K562 (cell line): Measurements from ENCODE around the gene TMOD3. TPM values are rescaled to one million over a fixed set of nuclear protein-coding genes. Genes with fewer than 3 reads are reported as not detected.
"Not testable (repeated sequence)": the region's sequence is repeated elsewhere in the genome, so short reads cannot be mapped to it uniquely, and the experiment has no call there.

Experiments used
- ATAC-seq: fragments of 200-7000 bp; cut with Tn5 transposase; 3 replicates; pipeline ENCODE4 v1.9.1; 2020; ENCODE audit warnings: moderate library complexity
- BruUV-seq: library from RNA; stranded (reverse); fragments of 400-500 nt; replicated peaks from 2 replicates; lab custom pipeline; 2021; lab: Mats Ljungman, UMichigan
- CTCF ChIA-PET: fragments of 300-600 bp; formaldehyde crosslinking; extraction: SDS; loops from one replicate; lab custom pipeline; 2021; ENCODE audit warnings: low intra/inter-chr PET ratio; lab: Yijun Ruan, JAX
- POLR2A ChIA-PET: fragments of 300-600, 350-650 bp; sonication (Branson Sonifier 250); formaldehyde crosslinking; extraction: SDS; loops from one replicate; lab custom pipeline; 2021; ENCODE audit warnings: antibody characterized with exemption, inconsistent platforms; lab: Yijun Ruan, JAX
- DNase-seq, 4 experiments: peaks; one replicate each; pipeline versions ENCODE4 v3.0.0 to v3.0.0-alpha.2; 2011 to 2018; ENCODE audit warnings: low spot score in 3 of 4, mixed read lengths in 3 of 4; ENCODE audit errors: extremely low read depth in 1 of 4
- FAIRE-seq: peaks from 2 replicates; lab custom pipeline; 2011; peaks lifted over from hg19 to GRCh38; lab: Jason Lieb, UNC
- H2AFZ ChIP-seq: 2 replicates; pipeline ENCODE4 v1.6.0; 2011; ENCODE audit warnings: low read depth, low read length, control low read depth, inconsistent platforms
- H3K27ac ChIP-seq: fragments of 200-600 bp; 3 replicates; pipeline ENCODE4 v1.8.0; 2011; ENCODE audit warnings: low read depth, mild to moderate bottlenecking, control low read depth, inconsistent platforms, low read length, moderate library complexity, mixed read lengths; ENCODE audit errors: extremely low read depth
- H3K27me3 ChIP-seq, 2 experiments: fragments of 300-600 bp in 1 of 2; 2 replicates in 1 of 2; 3 replicates in 1 of 2; pipeline versions ENCODE4 v1.6.0 to v1.8.0; 2011; ENCODE audit warnings: inconsistent platforms in 2 of 2, low read length in 2 of 2, mild to moderate bottlenecking in 1 of 2, mixed read lengths in 1 of 2, moderate library complexity in 1 of 2; ENCODE audit not compliant: control insufficient read depth in 2 of 2, insufficient read depth in 2 of 2
- H3K36me3 ChIP-seq: fragments of 300-600 bp; 3 replicates; pipeline ENCODE4 v1.8.0; 2011; ENCODE audit warnings: mild to moderate bottlenecking, low read length, inconsistent platforms; ENCODE audit not compliant: control insufficient read depth, insufficient read depth
- H3K4me1 ChIP-seq, 2 experiments: fragments of 200-600 bp in 1 of 2; replicated peaks in 1 of 2; 2 replicates in 1 of 2; 3 replicates in 1 of 2; pipeline versions ENCODE4 v1.5.1 to v1.8.0; 2011; ENCODE audit warnings: inconsistent platforms in 2 of 2, low read length in 2 of 2, mild to moderate bottlenecking in 1 of 2, mixed read lengths in 1 of 2, moderate library complexity in 1 of 2; ENCODE audit not compliant: control insufficient read depth in 2 of 2, insufficient read depth in 2 of 2
- H3K4me2 ChIP-seq: 2 replicates; pipeline ENCODE4 v1.6.1; 2011; ENCODE audit warnings: low read length, control low read depth, inconsistent platforms, mixed read lengths; ENCODE audit not compliant: insufficient read depth
- H3K4me3 ChIP-seq: fragments of 200-600 bp; sonication (generic), shearing (Covaris generic); 2 replicates; pipeline ENCODE4 v1.5.1; 2016; ENCODE audit warnings: control low read depth, inconsistent platforms
- H3K79me2 ChIP-seq: fragments of 200-600 bp; 3 replicates; pipeline ENCODE4 v1.8.0; 2011; ENCODE audit warnings: low read length, inconsistent platforms; ENCODE audit not compliant: control insufficient read depth, insufficient read depth
- H3K9ac ChIP-seq, 2 experiments: 2 replicates each; pipeline versions ENCODE4 v1.6.0 to v1.6.1; 2011; ENCODE audit warnings: low read depth in 2 of 2, low read length in 2 of 2, control low read depth in 1 of 2, inconsistent platforms in 1 of 2, mild to moderate bottlenecking in 1 of 2, mixed read lengths in 1 of 2; ENCODE audit not compliant: insufficient read depth in 1 of 2
- H3K9me1 ChIP-seq: one replicate; pipeline ENCODE4 v1.6.0; 2011; ENCODE audit warnings: inconsistent platforms, mild to moderate bottlenecking, low read length, moderate library complexity; ENCODE audit not compliant: control insufficient read depth, insufficient read depth
- H3K9me3 ChIP-seq: replicated peaks from 2 replicates; pipeline ENCODE4 v1.5.1; 2011; ENCODE audit warnings: low read depth, low read length, inconsistent platforms; ENCODE audit not compliant: control insufficient read depth, insufficient read depth
- H4K20me1 ChIP-seq: replicated peaks from 2 replicates; pipeline ENCODE4 v1.6.1; 2011; ENCODE audit warnings: low read length, inconsistent platforms, mixed read lengths; ENCODE audit not compliant: control insufficient read depth, insufficient read depth
- BCOR ChIP-seq: fragments of 450-650 bp; IDR thresholded peaks from 2 replicates; pipeline ENCODE4 v1.6.1; 2016
- EHMT2 ChIP-seq: fragments of 450-650 bp; IDR thresholded peaks from 2 replicates; pipeline ENCODE4 v1.6.1; 2018; ENCODE audit warnings: antibody characterized with exemption
- IRF1 ChIP-seq: sonication (generic); formaldehyde crosslinking; IDR thresholded peaks from 2 replicates; pipeline ENCODE4 v1.8.0; 2022; ENCODE audit warnings: missing genetic modification reagents, mild to moderate bottlenecking, borderline replicate concordance
- NFIC ChIP-seq: fragments of 450-650 bp; IDR thresholded peaks from 2 replicates; pipeline ENCODE4 v1.6.1; 2017; ENCODE audit warnings: mild to moderate bottlenecking, inconsistent platforms
- NFIX ChIP-seq: fragments of 250-450 bp; sonication (Bioruptor Pico); IDR thresholded peaks from 2 replicates; pipeline ENCODE4 v1.4.0; 2020; ENCODE audit warnings: low read depth, mild to moderate bottlenecking, moderate library complexity
- RBM25 ChIP-seq: fragments of 200-400 bp; formaldehyde crosslinking; IDR thresholded peaks from 2 replicates; pipeline ENCODE4 v1.6.1; 2018; ENCODE audit warnings: low read length, low read depth, moderate library complexity; ENCODE audit not compliant: severe bottlenecking
- ZNF146 ChIP-seq: IDR thresholded peaks from one replicate; pipeline ENCODE4 v1.6.1; 2018; ENCODE audit warnings: missing compliant biosample characterization; ENCODE audit not compliant: unreplicated experiment
- WGBS: fragments of 100-300 bp; shearing (Covaris generic); methylation state at CpG from one replicate; pipeline ENCODE4 v1.1.6; 2016; ENCODE audit warnings: low coverage, mixed read lengths; ENCODE audit not compliant: insufficient coverage; ENCODE audit errors: missing lambda C conversion rate; 5-methylcytosine and 5-hydroxymethylcytosine counted together
- in situ Hi-C: fragments of 300-500 bp; cut with MboI; formaldehyde crosslinking; loops from 4 replicates; pipeline ENCODE4 v1.15.0; 2018; ENCODE audit warnings: inconsistent platforms, mixed read lengths
- intact Hi-C: fragments of 100-400 bp; cut with micrococcal nuclease; formaldehyde crosslinking; loops from 2 replicates; pipeline ENCODE4 v1.14.2; 2022
- polyA plus RNA-seq, 8 experiments: library from polyadenylated mRNA; depleted of rRNA in 4 of 8; stranded (reverse) in 5 of 8; unstranded in 3 of 8; fragments of >200 nt; fragmentation: Nextera tagmentation in 2 of 8; fragmentation: Illumina TruSeq in 1 of 8; extraction: Ambion mirVana in 2 of 8; extraction: Trizol in 1 of 8; gene quantifications; 2 replicates each; pipeline versions ENCODE4 v1.2.1 to v1.2.3, GENCODE V29; 2011 to 2014; ENCODE audit warnings: inconsistent platforms in 1 of 8, missing spikeins in 1 of 8
- total RNA-seq, 7 experiments: library from RNA; depleted of rRNA in 6 of 7; stranded (reverse); fragments of >200 nt in 6 of 7; fragmentation: Illumina TruSeq in 2 of 7; extraction: Trizol in 2 of 7; gene quantifications; 2 replicates each; pipeline versions ENCODE4 v1.2.1 to v1.2.3, GENCODE V29; 2011 to 2021; ENCODE audit warnings: low replicate concordance in 1 of 7

TMOD3 gene
- total and polyA plus RNA-seq, 9 of the 15 experiments (the other 6 are each of a cell fraction or from before 2014, with no cell fraction given), result 6.8 to 45.0 (median 30.9) TPM

DNA sequence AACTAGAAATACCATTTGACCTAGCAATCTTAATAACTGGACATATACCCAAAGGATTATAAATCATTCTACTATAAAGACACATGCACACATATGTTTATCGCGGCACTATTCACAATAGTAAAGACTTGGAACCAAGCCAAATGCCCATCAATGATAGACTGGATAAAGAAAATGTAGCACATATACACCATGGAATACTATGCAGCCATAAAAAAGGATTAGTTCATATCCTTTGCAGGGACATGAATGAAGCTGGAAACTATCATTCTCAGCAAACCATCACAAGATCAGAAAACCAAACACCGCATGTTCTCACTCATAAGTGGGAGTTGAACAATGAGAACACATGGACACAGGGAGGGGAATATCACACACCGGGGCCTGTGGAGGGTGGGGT, 37.0 kb upstream of the TMOD3 start:
- ATAC-seq, FAIRE-seq: not testable (repeated sequence)
- 35% methylated on average over 3 of the region's 4 CpGs for WGBS

DNA sequence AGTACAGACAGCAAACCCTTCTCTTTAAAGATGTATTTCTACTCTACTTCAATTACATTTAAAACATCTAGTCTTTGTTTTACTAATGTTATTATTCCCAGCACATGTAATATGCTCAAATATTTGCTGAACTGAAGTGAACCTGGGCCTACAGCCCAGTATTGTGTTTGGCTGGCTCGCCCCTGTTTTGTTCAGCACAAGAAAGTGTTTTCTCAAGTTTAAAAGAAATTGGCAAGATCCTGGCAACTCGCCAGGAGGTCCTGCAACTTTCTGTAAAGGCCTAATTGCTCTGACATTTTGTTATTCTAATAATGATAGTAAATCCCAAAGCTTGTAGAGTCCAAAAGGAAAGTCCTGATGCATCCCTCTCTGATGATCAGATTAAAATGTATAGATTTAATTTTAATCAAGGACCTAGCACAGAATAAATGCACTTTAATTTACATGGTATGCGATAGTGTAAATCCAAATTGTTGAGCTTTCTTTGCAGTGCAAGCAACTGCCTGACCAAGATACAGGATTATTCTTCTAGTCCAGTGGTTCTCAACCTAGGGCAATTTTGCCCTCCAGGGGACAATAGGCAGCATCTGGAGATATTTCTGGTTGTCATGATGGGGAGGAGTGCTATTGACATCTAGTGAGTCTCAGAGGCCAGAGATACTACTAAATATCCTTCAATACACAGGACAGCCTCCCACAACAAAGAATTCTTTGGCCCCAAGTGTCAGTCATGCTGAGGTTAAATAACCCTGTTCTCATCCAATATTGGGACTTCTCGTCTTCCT, 35.7 kb upstream of the TMOD3 start:
- no peak for ATAC-seq
- BruUV-seq, result no TSS peak
- no peaks in the 10 kb centered on the region for H3K27me3 ChIP-seq
- H3K9me1 ChIP-seq, result no peaks in the 10 kb centered on the region
- H3K4me2 ChIP-seq, result no peak overlapping the region
- H3K9me3 ChIP-seq, result no peaks in the 10 kb centered on the region
- H3K9ac ChIP-seq, result no peak overlapping the region
- H3K79me2 ChIP-seq, result no peaks in the 10 kb centered on the region
- H3K27ac ChIP-seq, result no peak overlapping the region
- intact Hi-C loops, result no loop called here
- ChIA-PET POLR2A (no interaction called here), CTCF (no interaction called here)
- 44% methylated on average over 4 of the region's 4 CpGs for WGBS
- H3K4me1 ChIP-seq, result peaks cover 0 to 7% of the 10 kb centered on the region in 2 experiments; a peak in 2 of 5 replicates
- peak; percentile 58 for TF ChIP-seq NFIX (CRISPR knock-in tag)
- TF ChIP-seq IRF1 (CRISPR knock-in tag), result no peak
- no peak for TF ChIP-seq EHMT2
- TF ChIP-seq NFIC, result peak; percentile 90
- TF ChIP-seq, all 486 proteins: peak for 2
- DNase-seq (no peak), FAIRE-seq (no peak)
- Histone ChIP-seq H4K20me1 (no peaks in the 10 kb centered on the region), H2AFZ (no peak overlapping the region), H3K4me3 (no peak overlapping the region), H3K36me3 (no peaks in the 10 kb centered on the region)
- in situ Hi-C loops, result no loop called here

More for the DNA sequence above, 37.0 kb upstream of the TMOD3 start:
- in situ Hi-C loops, H3K4me3 ChIP-seq, H3K27ac ChIP-seq, H3K9me3 ChIP-seq, H2AFZ ChIP-seq, DNase-seq, H3K9ac ChIP-seq, POLR2A ChIA-PET, H4K20me1 ChIP-seq, intact Hi-C loops, H3K36me3 ChIP-seq, BruUV-seq, CTCF ChIA-PET, H3K79me2 ChIP-seq, H3K9me1 ChIP-seq, H3K27me3 ChIP-seq, H3K4me2 ChIP-seq, H3K4me1 ChIP-seq: not testable (repeated sequence)
- TF ChIP-seq RBM25, result peak; percentile 3
- TF ChIP-seq ZNF146 (CRISPR knock-in tag), result peak; percentile 94
- peak; percentile 45; the same call in 1 of the 2 replicates for TF ChIP-seq BCOR
- TF ChIP-seq NFIC, result peak; percentile 72
- peak; percentile 42; the same call in 1 of the 2 replicates for TF ChIP-seq NFIX (CRISPR knock-in tag)
